Smooth muscle cell of trachea (primary cell): ENCODE data around the gene SIL1. TPM values are rescaled to one million over a fixed set of nuclear protein-coding genes. Genes with fewer than 3 reads are reported as not detected.

Experiments used
- total RNA-seq: library from RNA; depleted of rRNA; stranded (reverse); fragments of >200 nt; gene quantifications from 2 replicates; pipeline ENCODE4 v1.2.1, GENCODE V29; 2014

The SIL1 gene
- 60.2 and 97.3 TPM in 2 replicates for total RNA-seq

GRCh38 chr5:139197710-139198669 lies at the start of gene SIL1:
SIL1 (minus strand) TSS chr5:139198368; CDS start chr5:139127843, 70,525 bp downstream.

Other genes starting within 250 kb of the SIL1 start
- gene MATR3, start 95.4 kb upstream of the SIL1 start, total RNA-seq, result 196 and 339 TPM in 2 replicates
- gene PAIP2, start 143.5 kb upstream of the SIL1 start, total RNA-seq, result 47.8 and 77.2 TPM in 2 replicates
- 0.50 TPM in 1 of 2 replicates, not detected in the other for gene SLC23A1, start 184.9 kb upstream of the SIL1 start, total RNA-seq
- not detected in 2 replicates for gene MZB1, start 191.5 kb upstream of the SIL1 start, total RNA-seq
- 1.2 and 2.6 TPM in 2 replicates for gene PROB1, start 196.7 kb upstream of the SIL1 start, total RNA-seq
- 2.5 and 10.9 TPM in 2 replicates for gene SPATA24, start 205.7 kb upstream of the SIL1 start, total RNA-seq
- 10.9 and 12.4 TPM in 2 replicates for gene DNAJC18, start 241.2 kb upstream of the SIL1 start, total RNA-seq